GOT3 (cell line): ENCODE data around the gene SERTAD2.

Source experiments
- DNase-seq: peaks from one replicate; lab custom pipeline; 2025; ENCODE audit warnings: mixed read lengths; lab: John Stamatoyannopoulos, UW

The SERTAD2 gene

DNA sequence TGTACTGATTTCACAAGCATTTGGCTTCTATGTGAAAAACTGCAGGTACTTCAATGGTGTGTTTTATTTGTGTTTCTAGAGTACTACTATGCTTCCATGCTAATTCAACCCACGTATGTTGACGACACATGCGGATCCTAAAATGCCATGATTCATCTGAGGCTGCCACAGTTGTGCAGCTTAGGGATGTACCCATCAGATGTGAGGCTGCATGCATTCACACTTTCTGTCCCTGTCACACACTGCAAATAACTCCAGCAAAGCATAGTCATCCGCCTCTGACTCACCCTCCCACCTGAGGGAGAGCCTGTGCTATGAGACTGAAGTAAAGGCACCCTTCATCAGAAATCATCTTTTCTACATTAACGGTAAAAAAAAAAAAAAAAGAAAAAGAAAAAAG is 22.1 kb upstream of the SERTAD2 start:
- no peak for DNase-seq

DNA sequence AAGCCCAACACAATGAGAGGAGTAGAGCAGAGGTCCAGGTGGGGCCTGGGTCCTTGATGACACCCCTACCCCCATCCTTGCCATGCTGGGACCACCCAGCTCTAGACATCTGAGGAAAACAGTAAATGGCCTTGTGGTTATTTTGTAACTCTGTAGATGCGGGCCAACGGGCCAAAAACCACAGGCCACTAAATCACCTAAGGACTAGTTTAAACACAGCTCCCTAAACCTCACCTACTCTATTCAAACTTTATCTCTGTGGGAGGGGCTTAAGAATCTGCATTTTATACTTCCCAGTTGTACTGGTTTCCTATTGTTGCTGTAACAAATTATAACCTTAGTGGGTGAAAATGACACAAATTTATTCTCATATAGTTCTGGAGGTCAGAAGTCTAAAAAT is 19.0 kb upstream of the SERTAD2 start:
- DNase-seq, result no peak

DNA sequence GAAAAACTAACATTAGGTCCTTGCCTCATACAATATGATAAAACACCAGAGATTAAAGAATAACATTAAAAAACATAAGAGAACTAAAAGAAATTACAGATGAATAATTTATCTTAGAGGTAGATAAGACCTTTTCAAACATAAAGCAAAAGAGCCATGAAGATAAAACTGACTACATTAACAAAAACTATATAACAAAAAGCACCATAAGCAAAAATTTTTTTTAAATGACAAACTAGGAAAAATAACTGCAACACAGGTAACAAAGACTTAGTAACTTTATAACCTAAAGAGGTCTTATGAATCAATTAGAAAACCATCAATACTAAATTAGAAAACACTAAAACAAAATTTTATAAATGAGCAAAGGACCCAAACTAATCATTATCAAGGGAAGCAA is 16.3 kb upstream of the SERTAD2 start:
- no peak for DNase-seq

DNA sequence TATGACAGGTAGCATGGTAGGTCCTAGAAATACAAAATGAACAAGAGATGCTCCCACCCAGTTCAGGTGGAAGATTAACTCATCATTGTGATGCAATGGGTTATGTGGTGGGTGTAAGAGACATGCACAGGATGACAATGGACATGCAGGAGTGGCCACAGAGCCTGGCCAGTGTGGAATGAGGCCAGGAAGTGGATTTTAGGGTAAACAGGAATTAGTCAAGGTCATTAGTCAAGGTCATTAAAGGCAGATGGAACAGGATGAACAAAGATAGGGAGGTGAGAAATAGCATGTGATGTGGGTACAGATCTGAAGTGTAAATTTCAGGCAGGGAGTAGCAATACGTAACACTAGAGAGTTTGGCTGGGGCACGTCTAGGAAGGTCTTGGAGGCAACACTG is 15.6 kb upstream of the SERTAD2 start:
- DNase-seq, result no peak

DNA sequence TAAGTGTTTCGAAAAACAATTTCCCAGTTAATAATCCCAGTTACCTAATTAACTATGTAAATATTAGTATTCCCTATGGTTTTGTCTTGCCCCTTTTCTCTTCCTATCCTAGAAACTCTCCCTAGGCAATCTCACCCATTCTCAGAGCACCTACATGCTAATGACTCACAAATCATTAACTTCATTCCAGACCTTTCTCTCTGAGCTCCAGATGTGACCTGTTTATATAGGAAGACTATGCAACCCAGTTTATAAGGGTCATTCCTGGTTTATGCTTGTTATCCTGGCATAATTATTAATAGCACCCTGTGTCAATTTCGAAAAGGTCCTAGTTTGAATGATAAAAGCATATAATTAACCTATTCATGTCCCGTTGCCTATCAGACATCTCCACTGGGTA is 14.8 kb upstream of the SERTAD2 start:
- no peak for DNase-seq

DNA sequence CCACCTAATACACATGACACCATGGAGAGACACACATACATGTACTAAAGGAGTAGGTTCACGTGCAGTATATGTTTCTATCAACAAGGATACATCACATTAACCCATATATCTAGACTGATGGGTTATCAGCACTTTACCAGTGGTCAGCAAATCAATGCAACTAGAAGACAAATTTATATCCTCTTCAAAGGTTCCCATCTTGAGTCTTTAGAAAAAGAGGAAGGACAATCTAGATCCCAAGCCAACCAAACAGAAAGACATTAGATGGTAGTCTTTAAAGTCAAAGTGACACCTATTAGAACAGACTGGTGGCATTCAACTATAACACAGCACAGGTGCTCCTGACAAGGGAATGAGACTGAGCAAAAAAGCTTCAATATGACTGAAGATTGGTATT is 13.8 kb upstream of the SERTAD2 start:
- DNase-seq, result no peak

DNA sequence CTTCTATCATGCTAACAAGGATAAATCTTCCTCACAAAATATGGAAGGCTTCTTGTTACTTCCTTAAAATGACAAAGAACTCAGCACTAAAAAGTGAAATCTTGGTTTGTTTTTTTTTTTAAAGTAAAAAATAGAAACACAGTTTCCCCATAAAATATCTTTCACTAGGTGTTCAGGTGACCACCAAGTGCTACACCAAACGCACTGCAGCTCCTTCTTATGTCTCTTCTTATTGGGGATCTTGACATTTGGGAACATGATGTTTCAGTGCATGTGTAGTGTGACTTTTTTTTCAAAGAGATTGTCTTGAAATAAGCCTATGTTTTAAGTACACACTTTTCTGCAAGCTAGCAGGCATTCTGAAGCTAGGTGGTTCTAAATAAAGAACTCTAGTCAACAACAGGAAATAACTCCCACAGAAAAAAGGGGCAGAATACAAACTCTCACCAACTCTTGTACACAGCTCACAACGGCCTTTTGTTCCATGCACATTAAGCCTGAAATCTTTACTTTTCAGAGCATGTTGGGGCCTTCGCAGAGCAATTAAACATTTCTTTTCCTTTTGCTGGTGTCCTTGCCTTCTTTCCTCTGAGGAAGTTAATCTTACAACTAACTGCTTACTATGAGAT is 13.2 kb upstream of the SERTAD2 start:
- DNase-seq, result no peak

DNA sequence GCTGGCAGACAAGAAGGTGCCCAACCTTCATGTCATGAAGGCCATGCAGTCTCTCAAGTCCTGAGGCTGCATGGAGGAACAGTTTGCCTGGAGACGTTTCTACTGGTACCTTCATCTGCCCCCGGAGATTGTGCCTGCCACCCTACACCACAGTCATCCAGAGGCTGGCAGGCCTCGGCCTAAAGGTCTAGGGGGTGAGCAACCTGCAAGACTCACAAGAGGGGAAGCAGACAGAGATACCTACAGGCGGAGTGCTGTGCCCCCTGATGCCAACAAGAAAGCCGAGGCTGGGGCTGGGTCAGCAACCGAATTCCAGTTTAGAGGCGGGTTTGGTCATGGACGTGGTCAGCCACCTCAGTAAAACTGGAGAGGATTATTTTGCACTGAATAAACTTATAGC is 12.0 kb upstream of the SERTAD2 start:
- no peak for DNase-seq

DNA sequence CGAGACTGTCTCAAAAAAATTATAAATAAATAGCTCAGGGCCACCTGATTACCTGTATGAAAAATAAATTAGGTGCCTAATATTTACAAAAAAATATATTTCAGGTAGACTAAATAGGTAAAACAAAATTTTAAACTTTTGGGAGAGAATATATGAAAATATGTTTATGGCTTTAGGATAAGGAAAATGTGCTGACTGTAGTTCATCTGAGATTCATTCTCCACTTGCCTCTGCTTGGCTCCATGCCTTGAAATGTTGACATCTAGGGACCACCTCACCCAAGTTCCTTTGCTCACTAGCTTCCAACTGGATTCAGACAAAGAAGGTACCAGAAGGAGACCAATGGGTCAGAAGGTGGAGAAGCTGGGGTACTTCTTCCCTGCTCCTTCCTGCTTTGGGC is 9.7 kb upstream of the SERTAD2 start:
- DNase-seq, result no peak

DNA sequence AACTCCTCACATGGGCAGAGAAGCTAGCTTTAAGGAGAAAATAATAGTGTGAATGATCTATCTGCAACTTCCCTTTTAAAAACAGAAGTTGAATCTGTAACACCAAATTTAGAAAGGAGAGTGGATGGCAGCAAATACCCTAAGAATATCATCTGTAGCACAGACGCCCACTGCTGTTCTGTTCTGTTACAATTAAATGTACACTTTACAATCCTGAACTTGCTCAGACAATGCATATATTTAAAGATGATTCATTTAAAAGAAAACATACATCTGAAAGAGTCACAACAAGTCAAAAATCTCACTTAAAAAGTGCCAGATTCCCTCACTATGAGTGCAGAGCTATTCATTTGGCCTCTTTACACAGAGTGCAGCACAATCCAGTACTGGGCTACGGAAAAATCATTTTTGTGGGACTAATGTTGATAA is 8.0 kb upstream of the SERTAD2 start:
- DNase-seq, result no peak

DNA sequence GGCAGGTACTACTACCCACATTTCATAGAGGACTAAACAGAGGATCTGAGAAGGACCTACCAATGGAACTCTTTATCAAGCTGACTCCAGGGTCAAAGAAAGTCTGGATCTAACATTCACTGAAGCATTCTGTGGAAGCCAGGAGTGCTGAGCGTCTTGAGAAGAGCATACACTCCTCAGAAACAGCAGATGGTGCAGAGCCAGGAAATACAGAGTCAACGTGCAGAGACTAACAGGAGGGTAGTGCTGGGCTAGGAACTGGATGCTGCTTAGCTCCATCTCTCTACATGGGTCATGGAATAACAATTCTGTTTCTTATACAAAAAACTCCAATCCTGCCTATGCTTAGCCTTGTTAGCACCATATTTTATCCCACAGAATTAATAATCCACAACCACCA is 5.5 kb upstream of the SERTAD2 start:
- no peak for DNase-seq

DNA sequence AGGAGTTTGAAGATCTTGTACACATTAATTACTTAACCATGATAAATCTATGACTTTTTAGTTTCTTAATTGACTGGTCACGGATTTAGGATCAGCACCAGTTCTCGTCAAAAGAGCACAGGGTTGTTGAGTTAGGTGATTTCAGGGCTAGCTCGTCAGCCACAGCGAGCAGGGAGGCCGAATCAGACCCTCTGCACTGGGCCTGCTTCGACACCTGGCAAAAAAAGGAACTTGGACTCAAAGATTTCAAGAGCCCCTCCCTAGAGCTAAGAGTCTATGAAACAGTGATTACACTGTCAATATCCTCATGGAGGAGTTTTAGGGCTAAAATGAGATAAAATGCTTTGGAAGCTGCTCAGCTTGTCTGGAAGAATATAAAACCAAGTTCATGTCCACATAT is 4.6 kb upstream of the SERTAD2 start:
- no peak for DNase-seq

DNA sequence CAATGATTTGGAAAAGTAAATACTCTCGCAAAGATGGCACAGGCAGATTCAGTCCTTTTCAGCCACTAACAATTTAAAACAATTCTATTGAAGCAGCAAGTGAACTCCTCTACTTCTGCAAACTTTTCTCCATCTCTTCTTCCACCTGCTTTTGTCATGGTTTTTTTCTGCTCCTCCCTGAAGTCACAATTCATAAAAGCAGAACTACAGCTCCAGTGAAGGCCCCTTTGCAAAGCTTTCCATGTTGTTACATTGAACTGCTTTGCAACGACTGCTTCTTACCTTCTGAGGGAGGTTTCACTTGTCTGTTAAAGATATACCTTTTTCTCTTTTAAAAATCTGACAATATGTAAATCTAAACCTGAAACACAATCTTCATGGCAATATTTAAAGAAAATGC is 3.7 kb upstream of the SERTAD2 start:
- DNase-seq, result no peak

DNA sequence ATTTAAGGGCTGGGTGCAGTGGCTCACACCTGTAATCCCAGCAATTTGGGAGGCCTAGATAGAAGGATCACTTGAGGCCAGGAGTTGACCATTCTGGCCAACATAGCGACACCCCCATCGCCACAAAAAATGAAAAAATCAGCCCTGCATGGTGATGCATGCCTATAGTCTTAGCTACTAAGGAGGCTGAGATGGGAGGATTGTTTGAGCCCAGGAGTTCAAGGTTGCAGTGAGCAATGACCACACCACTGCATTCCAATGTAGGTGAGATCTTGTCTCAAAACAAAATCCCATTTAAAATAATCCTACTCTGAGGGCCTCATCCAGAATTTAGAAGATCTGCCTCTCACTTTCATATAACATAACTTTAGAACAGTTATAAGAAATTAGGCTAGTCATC is 2.7 kb upstream of the SERTAD2 start:
- no peak for DNase-seq

DNA sequence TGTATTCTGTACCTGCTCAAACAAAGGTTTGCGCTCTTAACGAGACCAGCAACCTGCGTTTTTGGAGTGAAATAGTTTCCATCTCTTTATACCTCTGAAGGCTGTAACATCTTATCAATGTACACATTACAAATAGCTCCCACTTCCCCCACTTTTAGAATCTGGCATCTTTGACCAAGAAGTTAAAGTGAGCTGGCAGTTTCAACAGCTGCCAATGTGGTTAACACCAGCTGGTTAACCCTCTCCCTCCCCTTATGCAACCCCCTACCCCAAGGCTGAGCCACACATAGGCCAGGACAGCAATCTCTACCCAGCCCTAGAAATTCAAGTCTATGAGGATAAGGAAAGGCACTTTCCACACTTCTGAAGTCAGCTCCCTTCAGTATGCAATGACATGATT is 2.2 kb upstream of the SERTAD2 start:
- no peak for DNase-seq

DNA sequence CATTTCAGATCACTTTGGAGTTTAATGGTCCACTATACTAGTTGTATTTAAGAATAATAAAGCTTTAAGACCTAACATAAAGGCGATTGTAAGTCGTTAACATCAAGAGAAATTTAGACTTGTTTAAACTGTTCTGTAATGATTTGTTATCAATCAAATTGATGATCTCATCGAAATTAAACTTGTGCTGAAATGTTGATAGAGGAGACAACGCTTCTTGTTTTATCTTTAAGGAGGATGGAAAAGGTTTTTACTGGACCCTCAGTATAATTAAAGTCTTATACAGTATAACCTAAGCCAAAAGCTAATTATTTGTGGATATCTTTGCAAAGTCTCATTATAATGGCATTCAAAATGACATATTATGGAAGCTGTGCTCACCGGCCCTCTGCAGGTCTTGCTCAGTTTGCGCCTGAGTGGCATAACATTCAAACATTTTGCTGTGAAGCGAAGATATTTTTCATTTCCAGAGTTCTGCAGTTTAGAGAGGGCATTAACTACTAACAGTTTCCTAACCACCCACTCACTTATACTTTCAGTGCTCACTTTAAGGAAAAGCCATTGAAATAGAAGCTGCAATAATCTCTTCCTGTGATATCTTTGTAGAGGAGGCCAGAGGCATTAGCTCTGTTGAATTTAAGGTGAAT is 1.4 kb upstream of the SERTAD2 start:
- DNase-seq, result no peak

DNA sequence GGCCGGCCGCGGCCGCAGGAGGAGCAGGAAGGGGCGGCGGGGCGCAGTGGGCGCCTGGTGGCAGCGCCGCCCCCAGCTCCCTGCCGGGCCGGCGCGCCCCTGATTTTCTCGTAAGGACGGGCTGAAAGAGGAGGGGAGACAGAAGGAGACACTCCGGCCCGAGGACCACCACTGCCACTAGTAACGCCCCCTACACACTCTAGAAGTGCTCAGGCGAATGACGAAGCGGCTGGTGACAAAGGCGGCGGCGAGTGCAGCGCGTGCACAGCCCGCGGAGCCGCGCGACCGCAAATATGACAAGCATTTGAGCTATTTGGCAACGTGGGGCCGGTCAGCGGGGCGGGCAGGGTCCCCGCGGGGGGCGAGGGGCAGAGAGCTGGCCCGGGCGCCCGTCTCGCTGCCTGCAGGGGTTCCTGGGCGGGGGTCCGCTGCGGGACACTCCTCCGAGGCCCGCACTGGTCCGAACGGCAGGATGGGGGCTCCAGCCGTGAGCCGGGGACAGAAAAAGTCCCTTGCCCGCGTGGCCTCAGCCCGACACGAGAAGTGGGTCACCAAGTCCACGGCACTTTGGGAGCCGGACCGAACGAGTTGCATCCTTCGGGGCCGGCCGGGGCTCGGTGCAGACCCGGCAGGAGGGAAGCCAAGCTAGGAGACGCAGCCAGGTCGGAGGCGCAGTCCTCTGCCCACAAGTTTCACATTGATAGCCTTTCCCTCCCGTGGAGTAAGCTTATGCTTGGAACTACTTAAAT is 524 bp upstream of the SERTAD2 start:
- DNase-seq, result peak; percentile 37

DNA sequence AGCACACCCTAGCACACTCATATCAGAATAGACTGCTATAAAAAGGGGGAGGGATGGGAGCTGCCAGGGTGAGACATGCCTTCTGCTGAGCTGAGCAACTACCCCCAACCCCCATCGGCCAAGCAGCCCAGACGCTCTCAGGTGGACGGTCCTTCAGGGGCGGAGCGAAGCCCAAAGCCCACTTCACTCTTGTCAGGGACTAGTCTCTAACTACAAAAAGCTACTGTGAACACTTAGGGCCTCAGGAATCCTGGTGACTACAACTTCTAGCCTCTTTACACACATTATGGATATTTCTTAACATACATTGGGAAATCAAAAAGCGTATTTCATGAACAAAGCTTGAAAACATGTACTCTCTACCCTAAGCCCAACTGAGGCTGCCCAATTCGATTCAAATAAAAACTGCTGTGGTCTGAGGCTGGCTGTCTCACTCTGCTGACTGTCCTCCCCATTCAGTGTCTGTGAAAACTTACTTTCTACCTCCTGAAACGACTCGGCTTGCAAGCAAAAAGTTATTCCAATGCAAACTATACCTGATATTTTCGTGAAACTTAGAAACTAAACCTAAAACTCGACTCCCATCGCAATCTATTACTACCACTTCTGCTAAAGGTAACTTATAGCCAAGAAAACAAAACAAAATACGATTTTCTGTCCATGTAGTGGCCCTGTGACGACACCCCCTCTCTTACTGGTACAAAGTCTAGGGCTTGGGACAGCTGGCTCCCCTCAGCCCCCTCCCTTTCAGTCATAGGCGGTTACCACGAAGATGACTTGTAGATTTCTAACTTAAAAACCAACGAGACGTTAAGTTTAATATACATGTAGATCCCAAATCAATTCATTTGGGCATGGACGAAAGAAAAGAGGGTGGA is 1.2 kb downstream of the SERTAD2 start:
- no peak for DNase-seq

DNA sequence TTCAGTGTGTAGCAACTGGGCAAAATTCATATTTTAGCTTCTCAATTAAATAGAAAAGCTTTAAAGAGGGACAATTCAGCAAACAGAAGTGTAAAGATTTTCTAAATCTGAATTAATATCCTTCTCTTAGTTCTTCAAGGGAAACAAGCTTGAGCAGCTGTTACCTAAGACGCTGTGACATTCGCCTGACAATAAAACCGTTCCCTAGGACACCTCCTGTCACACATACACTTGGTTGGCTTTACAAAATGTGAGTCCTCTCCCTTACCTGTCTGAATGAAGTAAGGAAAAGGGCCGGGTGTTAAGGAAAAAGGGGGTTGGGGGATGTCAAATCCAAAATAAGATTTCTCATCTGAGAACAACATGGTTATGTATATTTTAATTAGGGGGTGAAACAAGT is 2.1 kb downstream of the SERTAD2 start:
- no peak for DNase-seq

DNA sequence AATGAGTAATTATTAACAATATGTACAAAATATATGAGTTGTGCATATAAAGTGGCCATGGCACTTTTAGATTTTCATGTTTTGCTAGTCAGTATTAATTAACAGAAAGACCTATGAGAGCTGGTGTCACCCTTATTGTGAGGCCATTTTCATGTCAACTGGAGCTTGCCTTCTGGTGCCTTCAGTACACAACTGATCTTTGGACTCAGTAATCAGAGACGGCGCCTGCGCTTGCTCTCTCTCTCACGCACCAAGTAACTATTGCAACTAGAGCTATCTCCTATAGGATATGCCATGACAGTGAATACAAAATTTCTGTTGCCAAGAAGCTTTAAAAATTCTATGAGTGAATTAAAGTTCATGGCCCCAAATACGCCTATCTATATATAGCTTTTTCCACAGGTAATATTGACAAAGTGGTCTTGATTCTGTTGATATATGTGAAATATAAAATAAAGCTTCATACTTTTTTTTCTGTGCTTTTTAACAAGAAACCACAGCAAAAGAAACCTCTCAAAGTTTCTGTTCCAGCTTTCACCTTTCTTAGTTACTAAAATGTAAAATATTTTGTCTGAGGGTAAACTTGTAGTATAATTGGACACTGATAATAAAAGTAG is 2.9 kb downstream of the SERTAD2 start:
- no peak for DNase-seq

DNA sequence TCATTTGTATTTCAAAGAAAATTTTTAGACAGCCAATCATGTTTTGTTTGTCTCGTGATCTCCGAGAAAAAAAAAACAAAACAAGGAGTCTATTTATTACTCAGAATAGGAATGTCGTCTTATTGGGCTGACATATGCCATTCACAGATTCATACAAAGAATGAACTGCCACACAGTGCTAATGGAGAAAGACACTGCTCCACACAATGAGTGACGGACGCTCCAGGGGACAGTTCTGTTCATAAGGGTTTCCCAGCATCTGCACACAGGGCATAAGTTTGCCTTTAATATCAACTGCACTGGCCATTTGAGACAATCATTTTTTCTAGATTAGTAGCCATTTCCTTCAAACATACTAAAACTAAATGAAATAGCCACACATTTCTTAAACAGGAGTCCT is 3.4 kb downstream of the SERTAD2 start:
- no peak for DNase-seq

DNA sequence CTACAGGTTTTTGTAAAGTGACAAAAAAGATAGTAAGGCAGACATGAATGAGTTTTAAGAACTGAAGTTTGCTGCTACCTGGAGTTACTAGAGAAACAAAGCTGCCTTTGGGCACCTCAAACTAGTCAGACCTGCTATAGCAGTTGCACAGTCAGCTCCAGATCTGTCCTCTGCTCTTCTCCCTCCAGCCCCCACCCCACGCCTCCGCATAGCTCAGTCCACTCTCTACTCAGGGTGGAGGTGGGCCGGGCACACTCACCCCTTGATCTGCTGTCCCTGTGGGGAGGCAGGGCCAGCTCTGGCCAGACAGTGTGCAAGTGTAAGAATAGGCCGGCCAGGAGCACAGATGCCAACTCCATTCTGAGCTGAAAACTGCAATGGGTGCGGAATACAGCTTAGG is 4.1 kb downstream of the SERTAD2 start:
- no peak for DNase-seq
